Gastroesophageal sphincter (tissue), 4 donors: ENCODE results near the gene CPNE1. TPM values are rescaled to one million over a fixed set of nuclear protein-coding genes. Genes with fewer than 3 reads are reported as not detected.

Experiments used
- ATAC-seq: fragments of 150-250 bp; one replicate; pipeline ENCODE4 v1.9.1; 2016; ENCODE audit warnings: mild to moderate bottlenecking, moderate library complexity
- H3K27ac ChIP-seq, 4 donors: fragments of 200-600 bp; sonication (generic) in 3 of 4; 1 replicate in 3 of 4; 2 replicates in 1 of 4; pipeline ENCODE4 v1.5.1; 2016 to 2019
- H3K27me3 ChIP-seq: fragments of 200-600 bp; sonication (generic); one replicate; pipeline ENCODE4 v1.5.1; 2019
- H3K36me3 ChIP-seq, 2 donors: fragments of 200-600 bp; sonication (generic); one replicate each; pipeline ENCODE4 v1.5.1; 2019; ENCODE audit warnings: control low read depth in 1 of 2
- H3K4me1 ChIP-seq, 3 donors: fragments of 200-600 bp; sonication (generic); 1 replicate in 2 of 3; 2 replicates in 1 of 3; pipeline ENCODE4 v1.5.1; 2016 to 2019; ENCODE audit warnings: control low read depth in 2 of 3
- H3K4me3 ChIP-seq, 2 donors: fragments of 200-600 bp; sonication (generic); one replicate each; pipeline ENCODE4 v1.5.1; 2019; ENCODE audit warnings: mild to moderate bottlenecking in 1 of 2, moderate library complexity in 1 of 2
- H3K9me3 ChIP-seq, 3 donors: fragments of 200-600 bp; sonication (generic); one replicate each; pipeline ENCODE4 v1.5.1; 2017 to 2019; ENCODE audit warnings: control low read depth in 2 of 3
- CTCF ChIP-seq, 4 experiments: fragments of 200-600 bp in 2 of 4; fragments of 450-650 bp in 2 of 4; sonication (generic) in 1 of 4; IDR thresholded peaks; one replicate each; pipeline ENCODE4 v1.5.1; 2017 to 2019; ENCODE audit warnings: antibody characterized with exemption in 4 of 4, mild to moderate bottlenecking in 2 of 4, moderate library complexity in 2 of 4
- EP300 ChIP-seq: sonication (generic); formaldehyde crosslinking; IDR thresholded peaks from one replicate; pipeline ENCODE4 v1.6.1; 2017; ENCODE audit warnings: antibody characterized with exemption, mild to moderate bottlenecking
- POLR2A ChIP-seq, 2 donors: fragments of 450-650 bp; IDR thresholded peaks; one replicate each; pipeline ENCODE4 v1.6.1; 2017; ENCODE audit warnings: antibody characterized with exemption in 2 of 2, mild to moderate bottlenecking in 2 of 2, moderate library complexity in 1 of 2
- POLR2AphosphoS5 ChIP-seq: sonication (generic); formaldehyde crosslinking; IDR thresholded peaks from one replicate; pipeline ENCODE4 v1.6.1; 2017; ENCODE audit warnings: antibody characterized with exemption
- WGBS, 2 donors: methylation state at CpG; one replicate each; pipeline ENCODE4 v1.1.5; 2018; ENCODE audit warnings: low coverage in 1 of 2; 5-methylcytosine and 5-hydroxymethylcytosine counted together
- small RNA-seq, 4 donors: library from RNA; depleted of rRNA; stranded (forward); fragments of <200 nt; gene quantifications; one replicate each; pipeline ENCODE3, GENCODE V24; 2016
- total RNA-seq, 4 donors: library from RNA; depleted of rRNA; stranded (reverse); fragments of >200 nt; gene quantifications; one replicate each; pipeline ENCODE4 v1.1.0, GENCODE V29; 2016

Gene CPNE1
- total RNA-seq, 4 donors from 2014 or later = 43.8 to 131 (median 95.2) TPM

- Histone ChIP-seq H3K4me3 (no peak overlapping the region), H3K4me1 (no peaks in the 10 kb centered on the region), H3K9me3 (peaks cover 0 to 14% (median 0%) of the 10 kb centered on the region in 3 donors), H3K27me3 (no peaks in the 10 kb centered on the region), H3K27ac (no peak overlapping the region), H3K36me3 (no peaks in the 10 kb centered on the region)
- TF ChIP-seq EP300 (no peak), POLR2AphosphoS5 (no peak), POLR2A (IDR thresholded peaks at IDR 0.05) (no peak)
- WGBS, 2 donors = 85 to 93% methylated on average over 5 to 6 of the region's 8 CpGs
- ATAC-seq = no peak
Measured at GRCh38 chr20:35578469-35578868, 86.2 kb downstream of the CPNE1 start.

GRCh38 chr20:35576816-35577215 is 87.9 kb downstream of the CPNE1 start:
- TF ChIP-seq CTCF (IDR thresholded peaks at IDR 0.05) (no peak), POLR2AphosphoS5 (no peak), EP300 (no peak), POLR2A (IDR thresholded peaks at IDR 0.05) (no peak)
- Histone ChIP-seq H3K9me3 (peaks cover 0 to 19% (median 0%) of the 10 kb centered on the region in 3 donors), H3K27ac (no peak overlapping the region), H3K36me3 (no peaks in the 10 kb centered on the region), H3K4me1 (no peaks in the 10 kb centered on the region), H3K4me3 (no peak overlapping the region), H3K27me3 (no peaks in the 10 kb centered on the region)
- ATAC-seq = no peak
- 60 to 72% methylated on average over 1 to 3 of the region's 3 CpGs for WGBS, 2 donors

Small RNA genes within 50 kb of the gene (small RNA-seq; reads per million reads assigned to genes)
- gene RNU6-759P = 0 reads per million in 4 donors
- 0 reads per million in 4 donors for gene RPL37P1

Other genes with a start within 250 kb of the CPNE1 start
- gene GDF5, start 226.7 kb downstream of the CPNE1 start, total RNA-seq = 1 to 10 TPM in 2 of 4 donors, under 1 TPM in 1, not detected in 1; 0.67 to 2.3 (median 1.1) TPM
- gene CEP250, start 209.3 kb downstream of the CPNE1 start, total RNA-seq = 10 to 100 TPM; 22.6 to 37.9 (median 30.9) TPM
- not detected for gene C20orf173, start 135.2 kb downstream of the CPNE1 start, total RNA-seq
- 100 to 1,000 TPM; 129 to 200 (median 163) TPM for gene ERGIC3, start 122.8 kb downstream of the CPNE1 start, total RNA-seq
- 1 to 10 TPM in 3 of 4 donors, under 1 TPM in 1; 0.85 to 3.5 (median 2.9) TPM for gene SPAG4, start 49.1 kb downstream of the CPNE1 start, total RNA-seq
- gene RBM12, start within 50 bp of the CPNE1 start, total RNA-seq = 10 to 100 TPM; 18.9 to 36.3 (median 29.5) TPM
- gene NFS1, start 34.5 kb upstream of the CPNE1 start, total RNA-seq = 10 to 100 TPM; 16.8 to 40.0 (median 31.4) TPM
- 100 to 1,000 TPM; 158 to 312 (median 228) TPM for gene ROMO1, start 34.5 kb upstream of the CPNE1 start, total RNA-seq
- gene RBM39, start 77.4 kb upstream of the CPNE1 start, total RNA-seq = 100 to 1,000 TPM; 159 to 369 (median 238) TPM
- gene PHF20, start 107.1 kb upstream of the CPNE1 start, total RNA-seq = 10 to 100 TPM; 42.0 to 55.9 (median 49.2) TPM